Activated CD4-positive, alpha-beta T cell treated with anti-CD3 and anti-CD28 coated beads for 4 hours (primary cell): ENCODE measurements around the gene HFE.
A peak's percentile ranks its signal among the peaks of the same experiment; 100 is the strongest.
"Not testable (repeated sequence)": the region's sequence is repeated elsewhere in the genome, so short reads cannot be mapped to it uniquely, and the experiment has no call there.

Source experiments
- DNase-seq, 2 donors: peaks; one replicate each; pipeline ENCODE4 v3.0.0-alpha.2; 2020

The HFE gene

GRCh38 chr6:26059941-26060340, 27.3 kb upstream of the HFE start:
- no peak for DNase-seq

GRCh38 chr6:26064619-26065257, 22.5 kb upstream of the HFE start:
- DNase-seq: peak; percentile 15 to 41

- peak; percentile 56 to 57 for DNase-seq
These were observed 21.3 kb upstream of the HFE start for GRCh38 chr6:26065952-26066380.

GRCh38 chr6:26067367-26067766, 19.9 kb upstream of the HFE start:
- no peak for DNase-seq

- DNase-seq: no peak
These were observed 19.2 kb upstream of the HFE start for GRCh38 chr6:26068036-26068435.

GRCh38 chr6:26071135-26071534, 16.1 kb upstream of the HFE start:
- DNase-seq: no peak

GRCh38 chr6:26075063-26075717, 12.0 kb upstream of the HFE start:
- DNase-seq: no peak

GRCh38 chr6:26078066-26078465, 9.2 kb upstream of the HFE start:
- DNase-seq: not testable (repeated sequence)

- not testable (repeated sequence) for DNase-seq
These were observed 6.1 kb upstream of the HFE start for GRCh38 chr6:26081096-26081495.

GRCh38 chr6:26086211-26086610, 1.0 kb upstream of the HFE start:
- DNase-seq: peak; percentile 23 to 43

- no peak for DNase-seq
These were observed 1.1 kb downstream of the HFE start for GRCh38 chr6:26088344-26088743.

GRCh38 chr6:26089272-26089671, 2.0 kb downstream of the HFE start:
- DNase-seq: no peak

GRCh38 chr6:26092443-26092842, 5.2 kb downstream of the HFE start:
- no peak for DNase-seq

GRCh38 chr6:26094036-26094435, 6.8 kb downstream of the HFE start:
- DNase-seq: no peak

- DNase-seq: peak; percentile 61 to 71
These were observed 10.1 kb downstream of the HFE start for GRCh38 chr6:26097268-26097875.

- no peak for DNase-seq
These were observed 16.0 kb downstream of the HFE start for GRCh38 chr6:26103141-26103769.

GRCh38 chr6:26103770-26104456, 16.7 kb downstream of the HFE start:
- DNase-seq: peak; percentile 86

GRCh38 chr6:26104457-26105108, 17.4 kb downstream of the HFE start:
- DNase-seq: no peak

- DNase-seq: no peak
These were observed 18.0 kb downstream of the HFE start for GRCh38 chr6:26105109-26105730.

GRCh38 chr6:26105842-26106241, 18.6 kb downstream of the HFE start:
- no peak for DNase-seq

- no peak for DNase-seq
These were observed 20.7 kb downstream of the HFE start for GRCh38 chr6:26107935-26108334.

- no peak for DNase-seq
These were observed 22.5 kb downstream of the HFE start for GRCh38 chr6:26109772-26110171.
